ENCODE data around the gene ETNK2.

DNA sequence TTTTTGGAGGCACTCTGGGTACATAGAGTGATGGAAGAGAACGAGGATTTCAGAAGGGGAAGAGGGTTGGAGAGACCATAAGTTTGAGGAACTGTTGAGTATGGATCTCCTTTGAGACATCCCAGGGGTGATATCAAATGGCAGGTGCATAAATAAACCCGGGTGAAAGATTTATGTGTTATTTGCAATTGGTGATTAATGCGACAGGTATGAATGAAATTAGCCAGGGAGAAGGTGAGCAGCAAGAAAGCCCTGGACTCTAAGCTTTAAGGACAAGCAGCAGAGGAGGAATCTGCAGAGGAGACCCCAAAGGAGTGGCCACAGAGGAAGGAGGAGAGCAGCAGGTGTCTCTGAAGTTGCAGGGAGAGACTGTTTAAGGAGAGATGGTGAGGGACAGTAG is 23.1 kb upstream of the ETNK2 start:
- TF ChIP-seq POLR2AphosphoS5 (IDR thresholded peaks at IDR 0.05; ENCODE audit: low read depth, low read length) (no peak), SP1 (IDR thresholded peaks at IDR 0.05; ENCODE audit: low read depth, low read length) (no peak), NRF1 (IDR thresholded peaks at IDR 0.05; ENCODE audit: low read depth, low read length) (no peak), GTF2F1 (IDR thresholded peaks at IDR 0.05; ENCODE audit: borderline replicate concordance, low read depth, low read length) (no peak), NANOG (IDR thresholded peaks at IDR 0.05; ENCODE audit: insufficient read depth, low read depth, low read length, poor library complexity, severe bottlenecking) (no peak)
